Mucosa of descending colon (tissue), 3 donors: Measurements from ENCODE around the gene MICOS13. TPM values are rescaled to one million over a fixed set of nuclear protein-coding genes. Genes with fewer than 3 reads are reported as not detected.

Source experiments
- ATAC-seq: fragments of 200-7000 bp; cut with Tn5 transposase; one replicate; pipeline ENCODE4 v1.9.1; 2020; ENCODE audit warnings: mild to moderate bottlenecking, moderate library complexity
- DNase-seq, 3 donors: peaks; one replicate each; pipeline ENCODE4 v3.0.0-alpha.2; 2020
- H3K36me3 ChIP-seq: fragments of 200-600 bp; one replicate; pipeline ENCODE4 v1.8.0; 2021; ENCODE audit warnings: low read depth, mild to moderate bottlenecking
- H3K4me1 ChIP-seq: fragments of 200-600 bp; one replicate; pipeline ENCODE4 v1.8.0; 2021; ENCODE audit warnings: low read depth, mild to moderate bottlenecking
- H3K4me3 ChIP-seq: fragments of 200-600 bp; one replicate; pipeline ENCODE4 v1.8.0; 2021; ENCODE audit warnings: mild to moderate bottlenecking
- H3K9me3 ChIP-seq: fragments of 200-600 bp; one replicate; pipeline ENCODE4 v1.8.0; 2021; ENCODE audit warnings: mild to moderate bottlenecking
- CTCF ChIP-seq: fragments of 200-600 bp; IDR thresholded peaks from one replicate; pipeline ENCODE4 v1.8.0; 2022; ENCODE audit warnings: antibody characterized with exemption, mild to moderate bottlenecking
- intact Hi-C, 2 donors: fragments of 100-400 bp; cut with DNase I in 1 of 2; cut with micrococcal nuclease in 1 of 2; formaldehyde crosslinking; loops; one replicate each; pipeline versions ENCODE4 v1.11.0 to v1.11.1; 2022; cut with DNase I, micrococcal nuclease
- total RNA-seq, 3 donors: library from RNA; stranded (reverse); fragmentation: NEBNext Ultra II Directional in 2 of 3; extraction: Animal tissue kit (Norgen Biotek cat#: 25700) in 2 of 3; gene quantifications; one replicate each; pipeline versions ENCODE4 v1.2.1 to v1.2.4, GENCODE V29; 2021 to 2023
- donor health status: DM: no; HTN: no; CAD: no; lungs with moderate emphysema.
- donor health status: DM: no; HTN: no; CAD: no.
- donor health status: DM: no; HTN: yes; CAD: no.

The MICOS13 gene
- total RNA-seq, 3 donors from 2014 or later = 70.1 to 73.7 (median 70.9) TPM

GRCh38 chr19:5711713-5712161, 31.4 kb upstream of the MICOS13 start:
- ATAC-seq = no peak
- Histone ChIP-seq H3K36me3 (no peaks in the 10 kb centered on the region), H3K4me1 (no peaks in the 10 kb centered on the region), H3K9me3 (no peaks in the 10 kb centered on the region), H3K4me3 (no peak overlapping the region)
- no peak for TF ChIP-seq CTCF
- intact Hi-C loops = no loop called here
- no peak for DNase-seq

- DNase-seq (no peak), ATAC-seq (no peak)
- intact Hi-C loops = no loop called here
- Histone ChIP-seq H3K4me1 (no peaks in the 10 kb centered on the region), H3K36me3 (no peaks in the 10 kb centered on the region), H3K9me3 (no peaks in the 10 kb centered on the region), H3K4me3 (no peak overlapping the region)
- no peak for TF ChIP-seq CTCF
These were observed 30.7 kb upstream of the MICOS13 start for GRCh38 chr19:5711025-5711424.

GRCh38 chr19:5707576-5708575, 27.6 kb upstream of the MICOS13 start:
- no peak for ATAC-seq
- Histone ChIP-seq H3K4me1 (no peaks in the 10 kb centered on the region), H3K4me3 (no peak overlapping the region), H3K9me3 (no peaks in the 10 kb centered on the region), H3K36me3 (no peaks in the 10 kb centered on the region)
- no peak for TF ChIP-seq CTCF
- no peak for DNase-seq
- intact Hi-C loops = no loop called here

- DNase-seq (no peak), ATAC-seq (no peak)
- H3K4me1 ChIP-seq = no peaks in the 10 kb centered on the region
- intact Hi-C loops = no loop called here
- no peak overlapping the region for H3K4me3 ChIP-seq
- no peaks in the 10 kb centered on the region for H3K36me3 ChIP-seq
- no peak for TF ChIP-seq CTCF
- no peaks in the 10 kb centered on the region for H3K9me3 ChIP-seq
These were observed 26.7 kb upstream of the MICOS13 start for GRCh38 chr19:5706876-5707573.

GRCh38 chr19:5705552-5705951, 25.2 kb upstream of the MICOS13 start:
- Histone ChIP-seq H3K4me1 (no peaks in the 10 kb centered on the region), H3K4me3 (no peak overlapping the region), H3K36me3 (no peaks in the 10 kb centered on the region), H3K9me3 (no peaks in the 10 kb centered on the region)
- TF ChIP-seq CTCF = no peak
- ATAC-seq = no peak
- intact Hi-C loops = no loop called here
- DNase-seq = no peak
